Effector memory CD4-positive, alpha-beta T cell (primary cell): ENCODE results near the gene PDGFB.

Experiments used
- DNase-seq, 3 donors: peaks; one replicate each; pipeline ENCODE4 v3.0.0-alpha.2; 2020
- H3K27ac ChIP-seq: 2 replicates; pipeline ENCODE4 v1.7.0; 2013; ENCODE audit warnings: mild to moderate bottlenecking, low read length, moderate library complexity; ENCODE audit not compliant: insufficient read depth, poor library complexity, severe bottlenecking
- H3K27me3 ChIP-seq: replicated peaks from 2 replicates; pipeline ENCODE4 v1.7.0; 2013; ENCODE audit warnings: mild to moderate bottlenecking, low read length; ENCODE audit not compliant: insufficient read depth, control insufficient read depth, poor library complexity, severe bottlenecking
- H3K36me3 ChIP-seq: 2 replicates; pipeline ENCODE4 v1.7.0; 2013; ENCODE audit warnings: mild to moderate bottlenecking, low read length, moderate library complexity; ENCODE audit not compliant: control insufficient read depth, insufficient read depth
- H3K4me1 ChIP-seq: 2 replicates; pipeline ENCODE4 v1.7.0; 2013; ENCODE audit warnings: low read length, mild to moderate bottlenecking; ENCODE audit not compliant: control insufficient read depth, insufficient read depth, poor library complexity, severe bottlenecking
- H3K4me3 ChIP-seq: 2 replicates; pipeline ENCODE4 v1.7.0; 2013; ENCODE audit warnings: low read length, low read depth, mild to moderate bottlenecking; ENCODE audit not compliant: insufficient read depth, poor library complexity, severe bottlenecking
- H3K9me3 ChIP-seq: 2 replicates; pipeline ENCODE4 v1.7.0; 2013; ENCODE audit warnings: mild to moderate bottlenecking, low read length, moderate library complexity; ENCODE audit not compliant: control insufficient read depth

PDGFB gene

GRCh38 chr22:39207141-39208012 lies 37.4 kb downstream of the PDGFB start:
- H3K27ac ChIP-seq, result no peak overlapping the region
- H3K36me3 ChIP-seq, result no peaks in the 10 kb centered on the region
- H3K4me3 ChIP-seq, result no peak overlapping the region
- no peaks in the 10 kb centered on the region for H3K27me3 ChIP-seq
- no peak for DNase-seq
- peaks cover 5% of the 10 kb centered on the region for H3K4me1 ChIP-seq
- H3K9me3 ChIP-seq, result no peaks in the 10 kb centered on the region

DNA sequence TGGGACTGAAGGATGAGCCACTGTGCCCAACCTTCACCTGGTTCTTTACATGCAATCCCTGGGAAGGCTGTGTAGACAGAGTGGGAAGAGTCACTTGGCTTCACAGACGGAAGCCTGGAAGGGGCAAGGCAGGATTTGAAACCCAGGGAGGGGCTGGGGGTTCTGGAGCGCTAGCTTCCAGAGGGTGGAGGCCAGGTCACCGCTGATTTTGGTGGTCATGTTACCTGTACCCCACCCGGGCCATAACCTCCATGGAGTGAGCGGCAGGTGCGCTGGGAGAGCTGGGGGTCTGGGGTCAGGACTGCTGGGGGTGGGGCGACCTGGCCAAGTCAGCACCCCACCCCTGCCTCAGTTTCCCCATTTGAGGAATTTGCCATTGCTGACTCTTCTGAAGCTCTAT lies 38.3 kb downstream of the PDGFB start:
- no peak for DNase-seq
- no peaks in the 10 kb centered on the region for H3K27me3 ChIP-seq
- H3K4me3 ChIP-seq, result no peak overlapping the region

DNA sequence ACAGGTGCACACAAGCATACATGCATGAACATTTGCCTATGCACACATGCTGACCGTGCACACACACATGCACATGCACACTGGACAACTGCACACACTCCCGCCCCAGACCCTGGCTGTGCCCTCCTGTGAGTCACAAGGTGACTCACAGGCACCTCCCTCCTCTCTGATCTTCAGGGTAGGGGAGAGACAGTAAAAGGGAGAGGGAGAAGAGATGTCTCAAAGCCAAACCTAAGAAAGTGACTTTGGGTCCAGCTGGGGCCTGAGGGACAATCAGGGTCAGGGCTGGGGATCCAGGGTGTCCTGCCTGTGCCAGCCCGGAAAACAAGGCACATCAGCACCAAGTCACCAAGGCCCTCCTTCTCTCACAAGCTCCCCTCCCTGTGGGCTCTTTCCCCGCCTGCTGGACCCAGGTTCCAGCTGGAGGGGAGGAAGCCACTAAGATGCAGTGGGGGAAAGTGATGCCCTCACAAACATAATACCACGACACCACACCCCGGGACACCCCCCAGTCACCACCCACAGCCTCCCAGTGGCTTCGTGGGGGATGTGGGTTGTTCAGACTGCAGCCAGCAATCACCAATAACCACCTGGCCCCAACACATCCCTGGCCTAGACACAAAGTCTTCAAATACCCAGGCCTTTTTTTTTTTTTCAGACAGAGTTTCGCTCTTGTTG lies 39.3 kb downstream of the PDGFB start:
- Histone ChIP-seq H3K36me3 (no peaks in the 10 kb centered on the region), H3K4me3 (no peak overlapping the region), H3K9me3 (no peaks in the 10 kb centered on the region), H3K4me1 (peaks cover 5% of the 10 kb centered on the region), H3K27ac (no peak overlapping the region), H3K27me3 (no peaks in the 10 kb centered on the region)
- peak in 2 of 3 donors; percentile 11 to 58 for DNase-seq

More for the DNA sequence above, 38.3 kb downstream of the PDGFB start:
- no peaks in the 10 kb centered on the region for H3K36me3 ChIP-seq
- H3K27ac ChIP-seq, result no peak overlapping the region
- H3K9me3 ChIP-seq, result no peaks in the 10 kb centered on the region
- peaks cover 5% of the 10 kb centered on the region for H3K4me1 ChIP-seq

- no peaks in the 10 kb centered on the region for H3K9me3 ChIP-seq
- no peak overlapping the region for H3K4me3 ChIP-seq
- no peak overlapping the region for H3K27ac ChIP-seq
- no peaks in the 10 kb centered on the region for H3K36me3 ChIP-seq
- DNase-seq, result no peak
- no peaks in the 10 kb centered on the region for H3K27me3 ChIP-seq
- H3K4me1 ChIP-seq, result peaks cover 5% of the 10 kb centered on the region
These were observed 40.6 kb downstream of the PDGFB start for GRCh38 chr22:39204216-39204615.

DNA sequence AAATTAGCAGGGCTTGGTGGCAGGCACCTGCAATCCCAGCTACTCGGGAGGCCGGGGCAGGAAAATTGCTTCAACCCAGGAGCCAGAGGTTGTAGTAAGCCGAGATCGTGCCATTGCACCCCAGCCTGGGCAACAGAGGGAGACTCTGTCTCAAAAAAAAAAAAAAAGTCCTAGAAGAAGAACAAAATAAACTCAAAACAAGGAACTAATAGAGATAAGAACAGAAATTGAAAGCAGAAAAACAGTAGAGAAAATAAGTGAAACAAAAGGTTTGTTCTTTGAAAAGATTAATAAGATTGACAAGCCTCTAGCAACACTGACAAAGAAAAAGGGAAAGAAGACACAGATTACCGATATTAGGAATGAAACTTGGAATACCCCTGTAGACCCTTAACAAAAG lies 47.2 kb downstream of the PDGFB start:
- no peak for DNase-seq
- Histone ChIP-seq H3K4me1 (no peaks in the 10 kb centered on the region), H3K9me3 (no peaks in the 10 kb centered on the region), H3K4me3 (no peak overlapping the region), H3K27ac (no peak overlapping the region), H3K36me3 (no peaks in the 10 kb centered on the region), H3K27me3 (no peaks in the 10 kb centered on the region)

DNA sequence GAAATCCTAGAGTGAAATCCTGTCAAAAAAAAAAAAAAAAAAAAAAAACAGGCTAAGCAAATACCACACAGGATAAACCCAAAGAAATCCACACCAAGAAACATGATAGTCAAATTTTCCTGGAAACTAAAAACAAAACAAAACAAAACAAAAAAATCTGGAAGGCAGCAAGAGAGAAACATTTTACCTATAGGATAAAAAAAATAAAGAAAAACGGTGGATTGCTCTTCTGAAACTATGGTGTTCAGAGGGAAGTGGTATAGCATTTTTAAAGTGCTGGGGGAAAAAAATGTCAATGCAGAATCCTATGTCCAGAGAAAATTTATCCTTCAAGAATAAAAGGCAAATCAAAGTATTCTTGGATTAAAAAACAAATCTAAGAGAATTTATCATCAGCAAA lies 50.7 kb downstream of the PDGFB start:
- H3K4me1 ChIP-seq, result no peaks in the 10 kb centered on the region
- H3K4me3 ChIP-seq, result no peak overlapping the region
- no peak overlapping the region for H3K27ac ChIP-seq
- H3K36me3 ChIP-seq, result no peaks in the 10 kb centered on the region
- H3K27me3 ChIP-seq, result no peaks in the 10 kb centered on the region
- no peak for DNase-seq
- H3K9me3 ChIP-seq, result no peaks in the 10 kb centered on the region

GRCh38 chr22:39188809-39189208 lies 56.0 kb downstream of the PDGFB start:
- no peak overlapping the region for H3K27ac ChIP-seq
- H3K27me3 ChIP-seq, result no peaks in the 10 kb centered on the region
- no peak for DNase-seq
- no peaks in the 10 kb centered on the region for H3K9me3 ChIP-seq
- no peaks in the 10 kb centered on the region for H3K4me1 ChIP-seq
- H3K36me3 ChIP-seq, result no peaks in the 10 kb centered on the region
- no peak overlapping the region for H3K4me3 ChIP-seq

DNA sequence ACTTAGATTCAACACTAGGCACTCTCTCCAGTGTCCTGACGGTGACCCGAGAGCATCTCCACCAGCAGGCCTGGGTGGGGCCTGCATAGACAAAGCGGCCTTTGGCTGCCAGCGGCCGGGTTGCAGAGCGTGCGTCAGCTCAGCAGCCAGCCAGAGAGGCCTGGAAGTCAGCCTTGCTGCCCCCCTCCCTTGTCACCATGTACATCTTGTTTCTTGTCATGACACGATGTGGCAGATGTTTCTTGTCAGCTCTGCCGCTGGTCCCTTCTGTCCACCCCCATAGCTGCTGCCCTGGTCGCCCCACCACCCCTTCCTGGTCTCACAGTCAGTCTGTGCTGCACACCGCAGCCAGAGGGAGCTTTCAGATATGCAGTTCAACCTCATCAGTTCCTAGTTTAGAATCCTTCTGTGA lies 59.2 kb downstream of the PDGFB start:
- H3K4me3 ChIP-seq, result no peak overlapping the region
- H3K27ac ChIP-seq, result no peak overlapping the region
- H3K36me3 ChIP-seq, result no peaks in the 10 kb centered on the region
- H3K27me3 ChIP-seq, result no peaks in the 10 kb centered on the region
- H3K4me1 ChIP-seq, result no peaks in the 10 kb centered on the region
- no peak for DNase-seq
- no peaks in the 10 kb centered on the region for H3K9me3 ChIP-seq

DNA sequence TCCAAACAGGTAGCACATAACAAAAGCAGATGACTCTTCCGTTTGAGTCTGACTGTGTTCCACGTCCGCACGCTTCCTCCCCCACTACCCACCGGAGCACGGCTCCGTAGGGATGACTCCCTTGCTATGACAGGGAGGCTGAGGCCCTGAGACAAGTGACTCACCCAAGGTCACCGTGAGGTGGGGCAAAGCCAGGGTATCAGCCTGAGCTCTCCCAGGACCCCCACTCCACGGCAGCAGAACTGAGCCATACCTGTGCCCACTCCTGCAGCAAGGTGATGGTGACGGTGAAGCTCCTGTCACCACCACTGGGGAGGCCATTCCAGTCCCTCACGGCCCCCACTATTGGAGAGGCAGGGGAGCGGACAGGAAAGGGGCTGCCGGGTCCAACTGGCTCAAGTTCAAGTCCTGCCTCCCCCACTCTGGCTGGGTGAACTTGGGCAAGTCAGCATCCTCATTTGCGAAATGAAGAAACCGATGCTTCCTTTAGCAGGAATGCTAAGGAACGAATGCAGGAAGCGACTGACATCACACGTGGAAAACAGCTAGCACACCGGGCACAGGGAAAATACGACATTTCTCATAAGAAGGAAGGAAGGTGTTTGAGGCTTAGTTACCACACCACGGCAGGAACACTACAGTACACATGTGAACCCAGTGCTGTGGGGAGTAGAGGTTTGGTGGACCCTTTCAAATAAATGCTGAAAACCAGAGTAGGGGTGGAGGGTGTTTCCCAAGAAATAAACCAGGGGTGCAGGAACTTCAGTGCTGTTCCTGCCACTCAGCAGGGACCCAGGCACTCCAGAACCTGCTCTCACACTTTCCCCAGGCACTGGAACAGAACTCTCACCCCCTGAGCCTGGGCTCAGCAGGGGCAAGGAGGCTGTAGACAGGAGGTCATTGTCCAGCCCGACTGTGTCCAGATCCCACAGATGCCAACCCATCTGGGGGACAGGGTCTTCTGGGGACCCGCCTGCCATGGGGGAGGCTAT lies 59.9 kb downstream of the PDGFB start:
- Histone ChIP-seq H3K4me3 (no peak overlapping the region), H3K9me3 (no peaks in the 10 kb centered on the region), H3K36me3 (no peaks in the 10 kb centered on the region), H3K4me1 (no peaks in the 10 kb centered on the region), H3K27me3 (no peaks in the 10 kb centered on the region), H3K27ac (no peak overlapping the region)
- DNase-seq, result no peak
